Measurements from ENCODE around the gene FIBCD1.

FIBCD1 gene

DNA sequence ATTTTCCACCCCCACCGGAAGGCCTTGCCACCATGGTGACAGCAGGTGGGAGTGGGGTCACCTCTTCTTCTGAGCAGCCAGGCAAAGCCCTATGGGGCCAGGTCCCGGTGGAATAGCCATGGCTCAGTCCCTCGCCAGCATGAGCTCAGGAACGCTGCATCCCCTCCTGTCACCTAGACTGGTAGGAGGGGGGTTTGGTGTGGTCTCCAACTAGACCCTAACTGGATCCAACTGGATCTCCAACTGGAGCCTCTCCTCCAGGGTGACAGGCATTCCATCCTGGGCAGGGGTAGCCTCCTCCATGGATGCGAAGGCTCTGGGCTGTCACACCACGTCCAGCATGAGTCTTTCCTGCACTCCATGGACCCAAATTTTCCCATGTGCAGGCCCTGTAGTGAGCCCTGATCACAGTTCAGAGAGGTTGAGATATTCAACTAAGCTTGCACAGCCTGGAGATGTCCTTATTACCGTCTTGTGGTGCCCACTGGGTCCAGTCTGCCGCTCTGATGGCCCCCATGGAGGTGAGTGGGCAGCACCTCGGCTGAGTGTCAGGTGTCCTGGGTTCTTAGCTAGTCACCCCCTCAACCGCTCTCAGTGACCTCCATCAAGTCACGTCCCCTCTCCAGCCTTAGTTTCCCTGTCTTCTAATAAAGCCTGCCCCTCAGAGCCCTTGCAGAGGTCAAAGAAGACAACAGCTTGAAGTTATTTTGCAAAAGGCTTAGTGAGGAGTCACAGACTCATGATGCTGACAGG is 18.6 kb upstream of the FIBCD1 start:
- no peak overlapping the region for H3K4me2 ChIP-seq (ENCODE audit: insufficient read depth, low read length, poor library complexity, severe bottlenecking)
- peaks cover 0 to 5% of the 10 kb centered on the region in 2 donors for H3K9me3 ChIP-seq (replicated peaks in 1 of 2; ENCODE audit: control insufficient read depth in 2 of 2, insufficient read depth in 1 of 2, low read depth in 1 of 2, low read length in 2 of 2)
- H2AFZ ChIP-seq (ENCODE audit: low read length): no peak overlapping the region
- H3K4me3 ChIP-seq (ENCODE audit: low read length in 2 of 2): no peak overlapping the region
- H3K18ac ChIP-seq (ENCODE audit: low read length): no peak overlapping the region
- no peak overlapping the region for H2BK120ac ChIP-seq (ENCODE audit: low read depth, low read length)
- H4K91ac ChIP-seq (ENCODE audit: low read depth, low read length, poor library complexity): no peak overlapping the region
- H2BK15ac ChIP-seq (ENCODE audit: low read length): no peak overlapping the region
- peak overlapping the region; percentile 52 for H3K23ac ChIP-seq (ENCODE audit: low read depth, low read length, poor library complexity)
- H4K8ac ChIP-seq (ENCODE audit: low read depth, low read length): no peak overlapping the region
- H3K27me3 ChIP-seq (ENCODE audit: control insufficient read depth in 3 of 3, insufficient read depth in 3 of 3, low read depth in 1 of 3, low read length in 3 of 3): peaks cover 0 to 12% (median 0%) of the 10 kb centered on the region in 3 experiments
- DNase-seq (ENCODE audit: low spot score): no peak
- H3K14ac ChIP-seq (ENCODE audit: low read length): no peak overlapping the region
- peaks cover 3 to 6% of the 10 kb centered on the region in 2 donors for H3K4me1 ChIP-seq (ENCODE audit: control insufficient read depth in 2 of 2, insufficient read depth in 1 of 2, low read depth in 1 of 2, low read length in 2 of 2)
- H3K36me3 ChIP-seq (replicated peaks in 1 of 2; ENCODE audit: control insufficient read depth in 2 of 2, insufficient read depth in 2 of 2, low read length in 2 of 2): no peaks in the 10 kb centered on the region
- no peak overlapping the region for H2BK12ac ChIP-seq (ENCODE audit: low read length)
- H2AK5ac ChIP-seq (ENCODE audit: low read depth, low read length): no peak overlapping the region
- WGBS, 2 donors (ENCODE audit: extremely low coverage in 2 of 2, insufficient read length in 2 of 2, insufficient replicate concordance in 1 of 2): no CpG with 5 or more reads among the region's 11 CpGs
- H3K79me1 ChIP-seq (ENCODE audit: low read depth, low read length): no peaks in the 10 kb centered on the region
- no peak overlapping the region for H3K4ac ChIP-seq (ENCODE audit: low read length)
- H3K27ac ChIP-seq (replicated peaks; ENCODE audit: low read length): no peak overlapping the region
- no peak overlapping the region for H3K9ac ChIP-seq (ENCODE audit: low read depth, low read length, poor library complexity)
- H2BK5ac ChIP-seq (ENCODE audit: low read length): no peak overlapping the region

DNA sequence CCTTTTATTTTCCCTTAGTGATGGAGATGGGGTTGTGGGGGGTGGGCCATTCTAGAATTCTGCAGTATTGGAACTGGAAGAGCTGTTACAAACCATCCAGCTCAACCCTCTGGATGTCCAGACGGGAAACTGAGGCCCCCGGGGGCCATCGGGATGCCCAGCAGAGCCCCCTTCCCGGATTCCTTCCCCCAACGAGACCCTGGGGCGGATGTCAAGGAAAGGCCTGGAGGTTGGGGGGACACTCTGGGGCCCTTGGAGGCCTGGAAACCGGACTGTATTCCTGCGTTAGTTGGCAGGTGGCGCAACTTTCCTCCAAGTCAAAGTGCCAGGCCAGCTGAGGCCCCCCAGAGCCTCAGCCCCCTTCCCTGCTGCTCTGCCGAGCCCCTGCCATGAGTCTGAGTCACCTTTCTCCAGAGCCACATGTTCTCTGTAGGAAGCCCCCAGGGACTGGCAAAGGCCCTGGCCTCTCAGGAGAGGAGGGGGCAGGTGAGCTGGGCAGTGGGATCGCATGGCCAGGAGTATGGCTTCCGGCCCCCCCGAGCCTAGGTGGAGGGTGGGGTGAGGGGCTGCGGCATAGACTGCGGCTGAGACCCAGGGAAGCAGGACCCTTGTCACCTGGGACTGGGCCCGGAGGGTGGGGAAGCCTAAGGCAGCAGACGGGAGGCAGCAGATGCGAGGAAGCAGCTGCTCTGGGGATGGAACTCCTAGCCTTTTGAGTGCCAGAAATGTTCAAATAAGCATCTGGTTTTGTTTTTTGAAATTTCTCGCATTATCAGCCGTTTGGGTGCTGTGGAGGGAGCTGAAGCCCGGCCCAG is 17.8 kb upstream of the FIBCD1 start:
- Histone ChIP-seq H2BK15ac (ENCODE audit: low read length) (no peak overlapping the region), H3K14ac (ENCODE audit: low read length) (peak overlapping the region; percentile 57), H3K27me3 (ENCODE audit: control insufficient read depth in 3 of 3, insufficient read depth in 3 of 3, low read depth in 1 of 3, low read length in 3 of 3) (peaks cover 0 to 5% (median 0%) of the 10 kb centered on the region in 3 experiments), H3K4me2 (ENCODE audit: insufficient read depth, low read length, poor library complexity, severe bottlenecking) (no peak overlapping the region), H3K4me3 (ENCODE audit: low read length in 2 of 2) (no peak overlapping the region), H2BK12ac (ENCODE audit: low read length) (no peak overlapping the region), H3K36me3 (replicated peaks in 1 of 2; ENCODE audit: control insufficient read depth in 2 of 2, insufficient read depth in 2 of 2, low read length in 2 of 2) (no peaks in the 10 kb centered on the region), H4K8ac (ENCODE audit: low read depth, low read length) (no peak overlapping the region), H2BK5ac (ENCODE audit: low read length) (no peak overlapping the region), H3K9ac (ENCODE audit: low read depth, low read length, poor library complexity) (no peak overlapping the region), H3K79me1 (ENCODE audit: low read depth, low read length) (no peaks in the 10 kb centered on the region), H3K27ac (replicated peaks; ENCODE audit: low read length) (no peak overlapping the region), H3K18ac (ENCODE audit: low read length) (peak overlapping the region; percentile 77), H2BK120ac (ENCODE audit: low read depth, low read length) (no peak overlapping the region), H3K9me3 (replicated peaks in 1 of 2; ENCODE audit: control insufficient read depth in 2 of 2, insufficient read depth in 1 of 2, low read depth in 1 of 2, low read length in 2 of 2) (peaks cover 0 to 5% of the 10 kb centered on the region in 2 donors), H2AK5ac (ENCODE audit: low read depth, low read length) (peak overlapping the region; percentile 76), H3K23ac (ENCODE audit: low read depth, low read length, poor library complexity) (peak overlapping the region; percentile 52), H4K91ac (ENCODE audit: low read depth, low read length, poor library complexity) (no peak overlapping the region), H2AFZ (ENCODE audit: low read length) (no peak overlapping the region), H3K4ac (ENCODE audit: low read length) (no peak overlapping the region), H3K4me1 (ENCODE audit: control insufficient read depth in 2 of 2, insufficient read depth in 1 of 2, low read depth in 1 of 2, low read length in 2 of 2) (peaks cover 3 to 6% of the 10 kb centered on the region in 2 donors)
- no peak for DNase-seq (ENCODE audit: low spot score)
- no CpG with 5 or more reads among the region's 21 CpGs for WGBS, 2 donors (ENCODE audit: extremely low coverage in 2 of 2, insufficient read length in 2 of 2, insufficient replicate concordance in 1 of 2)

DNA sequence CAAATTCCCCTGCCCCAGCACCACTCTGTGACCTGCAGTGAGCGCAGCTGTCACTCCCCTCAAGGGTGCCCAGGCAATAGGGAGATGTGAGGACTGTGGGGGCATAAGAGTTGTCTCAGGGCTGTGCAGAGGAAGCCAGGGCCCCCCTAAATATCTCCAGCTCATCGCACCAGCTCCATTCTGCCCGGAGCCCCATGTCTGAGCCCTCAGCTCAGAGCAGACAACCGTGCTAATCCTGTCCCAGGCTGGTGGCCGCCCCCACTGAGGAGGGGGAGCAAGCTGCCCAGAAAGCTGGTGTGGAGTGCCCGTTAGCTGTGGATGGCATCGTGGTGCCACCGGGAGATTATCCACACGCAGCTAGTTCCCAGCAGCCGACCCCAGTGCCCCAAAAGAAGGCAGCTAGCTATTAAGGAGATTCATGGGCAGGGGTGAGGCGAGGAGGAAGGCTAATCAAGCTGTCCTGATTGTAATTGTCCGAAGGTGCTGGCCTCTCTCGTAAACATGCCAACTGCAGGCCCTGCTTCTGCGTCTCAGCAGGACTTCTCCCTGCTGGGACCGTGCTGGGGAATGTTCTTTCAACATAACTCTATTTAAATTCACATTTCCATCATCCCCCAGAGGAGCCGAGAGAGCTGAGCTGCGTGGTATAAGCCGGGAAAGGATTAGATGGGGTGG is 17.0 kb upstream of the FIBCD1 start:
- no peak overlapping the region for H3K4me2 ChIP-seq (ENCODE audit: insufficient read depth, low read length, poor library complexity, severe bottlenecking)

More for the DNA sequence above, 17.0 kb upstream of the FIBCD1 start:
- no peaks in the 10 kb centered on the region for H3K36me3 ChIP-seq (replicated peaks in 1 of 2; ENCODE audit: control insufficient read depth in 2 of 2, insufficient read depth in 2 of 2, low read length in 2 of 2)
- no peak overlapping the region for H2BK120ac ChIP-seq (ENCODE audit: low read depth, low read length)
- no peak overlapping the region for H3K4ac ChIP-seq (ENCODE audit: low read length)
- peaks cover 0 to 5% of the 10 kb centered on the region in 2 donors for H3K9me3 ChIP-seq (replicated peaks in 1 of 2; ENCODE audit: control insufficient read depth in 2 of 2, insufficient read depth in 1 of 2, low read depth in 1 of 2, low read length in 2 of 2)
- H3K4me3 ChIP-seq (ENCODE audit: low read length in 2 of 2): no peak overlapping the region
- H3K9ac ChIP-seq (ENCODE audit: low read depth, low read length, poor library complexity): no peak overlapping the region
- H4K91ac ChIP-seq (ENCODE audit: low read depth, low read length, poor library complexity): no peak overlapping the region
- H3K79me1 ChIP-seq (ENCODE audit: low read depth, low read length): no peaks in the 10 kb centered on the region
- H2BK15ac ChIP-seq (ENCODE audit: low read length): no peak overlapping the region
- DNase-seq (ENCODE audit: low spot score): no peak
- peak overlapping the region; percentile 14 for H2AFZ ChIP-seq (ENCODE audit: low read length)
- peak overlapping the region; percentile 7 for H2BK12ac ChIP-seq (ENCODE audit: low read length)
- WGBS, 2 donors (ENCODE audit: extremely low coverage in 2 of 2, insufficient read length in 2 of 2, insufficient replicate concordance in 1 of 2): no CpG with 5 or more reads among the region's 18 CpGs
- no peak overlapping the region for H2BK5ac ChIP-seq (ENCODE audit: low read length)
- no peak overlapping the region for H3K27ac ChIP-seq (replicated peaks; ENCODE audit: low read length)
- peak overlapping the region; percentile 60 for H3K23ac ChIP-seq (ENCODE audit: low read depth, low read length, poor library complexity)
- peaks cover 0 to 2% (median 0%) of the 10 kb centered on the region in 3 experiments for H3K27me3 ChIP-seq (ENCODE audit: control insufficient read depth in 3 of 3, insufficient read depth in 3 of 3, low read depth in 1 of 3, low read length in 3 of 3)
- peaks cover 3 to 6% of the 10 kb centered on the region in 2 donors for H3K4me1 ChIP-seq (ENCODE audit: control insufficient read depth in 2 of 2, insufficient read depth in 1 of 2, low read depth in 1 of 2, low read length in 2 of 2)
- H3K18ac ChIP-seq (ENCODE audit: low read length): peak overlapping the region; percentile 39
- peak overlapping the region; percentile 6 for H2AK5ac ChIP-seq (ENCODE audit: low read depth, low read length)
- H4K8ac ChIP-seq (ENCODE audit: low read depth, low read length): no peak overlapping the region
- H3K14ac ChIP-seq (ENCODE audit: low read length): no peak overlapping the region
